Dermis microvascular lymphatic vessel endothelial cell (primary cell): ENCODE data around the gene TMEM178A. TPM values are rescaled to one million over a fixed set of nuclear protein-coding genes. Genes with fewer than 3 reads are reported as not detected.
"Not testable (repeated sequence)": the region's sequence is repeated elsewhere in the genome, so short reads cannot be mapped to it uniquely, and the experiment has no call there.

Experiments used
- DNase-seq, 2 donors: peaks; one replicate each; pipeline versions ENCODE4 v3.0.0 to v3.0.0-alpha.2; 2010; ENCODE audit warnings: low read depth in 2 of 2
- total RNA-seq: library from RNA; depleted of rRNA; stranded (reverse); fragments of >200 nt; gene quantifications from 2 replicates; pipeline ENCODE4 v1.2.1, GENCODE V29; 2014

The TMEM178A gene
- total RNA-seq: 0.25 TPM in 1 of 2 replicates, not detected in the other

- peak in 1 of 2 donors; percentile 7 for DNase-seq
Observed at GRCh38 chr2:39665811-39666490, at the start of gene TMEM178A. TSS of gene TMEM178A (plus strand) at chr2:39665917. CDS start at chr2:39665975, 58 bp downstream.

- no peak for DNase-seq
Observed at GRCh38 chr2:39618236-39618635, 47.5 kb upstream of the TMEM178A start.

GRCh38 chr2:39618736-39619135, 47.0 kb upstream of the TMEM178A start:
- no peak for DNase-seq

GRCh38 chr2:39620067-39620466, 45.6 kb upstream of the TMEM178A start:
- peak; percentile 74 to 83 for DNase-seq

GRCh38 chr2:39621596-39621995, 44.1 kb upstream of the TMEM178A start:
- DNase-seq: no peak

- no peak for DNase-seq
Observed at GRCh38 chr2:39622860-39623259, 42.9 kb upstream of the TMEM178A start.

GRCh38 chr2:39623917-39624316, 41.8 kb upstream of the TMEM178A start:
- no peak for DNase-seq

GRCh38 chr2:39625193-39625926, 40.4 kb upstream of the TMEM178A start:
- DNase-seq: no peak

- DNase-seq: no peak
Observed at GRCh38 chr2:39625927-39626270, 39.8 kb upstream of the TMEM178A start.

GRCh38 chr2:39628346-39628745, 37.4 kb upstream of the TMEM178A start:
- not testable (repeated sequence) for DNase-seq

GRCh38 chr2:39629646-39630045, 36.1 kb upstream of the TMEM178A start:
- DNase-seq: no peak

GRCh38 chr2:39631256-39631655, 34.5 kb upstream of the TMEM178A start:
- no peak for DNase-seq

GRCh38 chr2:39631718-39632117, 34.0 kb upstream of the TMEM178A start:
- no peak for DNase-seq

GRCh38 chr2:39632876-39633275, 32.8 kb upstream of the TMEM178A start:
- no peak for DNase-seq

- no peak for DNase-seq
Observed at GRCh38 chr2:39636306-39636705, 29.4 kb upstream of the TMEM178A start.

GRCh38 chr2:39638581-39638980, 27.1 kb upstream of the TMEM178A start:
- no peak for DNase-seq

GRCh38 chr2:39640107-39640506, 25.6 kb upstream of the TMEM178A start:
- no peak for DNase-seq

GRCh38 chr2:39640681-39641080, 25.0 kb upstream of the TMEM178A start:
- no peak for DNase-seq

GRCh38 chr2:39641635-39642034, 24.1 kb upstream of the TMEM178A start:
- no peak for DNase-seq

GRCh38 chr2:39642051-39642718, 23.5 kb upstream of the TMEM178A start:
- DNase-seq: peak; percentile 79

- no peak for DNase-seq
Observed at GRCh38 chr2:39645826-39646225, 19.9 kb upstream of the TMEM178A start.

- no peak for DNase-seq
Observed at GRCh38 chr2:39646267-39646666, 19.4 kb upstream of the TMEM178A start.
